Measurements from ENCODE around the gene GNG12.

GNG12 gene

DNA sequence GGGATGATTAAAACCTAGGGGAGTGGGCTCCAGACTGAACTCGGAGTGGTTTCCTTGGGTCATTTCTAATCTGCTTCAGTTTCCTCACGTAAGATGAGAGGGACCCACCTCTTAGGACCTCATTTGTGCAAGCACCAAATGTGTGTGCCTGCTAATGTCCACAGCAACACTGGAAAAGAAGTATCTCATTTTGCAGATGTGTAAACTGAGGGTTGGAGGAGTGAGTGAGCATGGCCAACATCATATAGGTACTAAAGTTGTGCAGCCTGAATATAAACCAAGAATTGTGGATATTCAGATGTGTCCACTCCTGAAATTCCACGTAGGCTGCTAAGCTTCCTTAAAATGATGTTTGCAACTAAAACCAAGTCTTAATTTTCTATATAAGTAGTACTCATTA is 96.5 kb downstream of the GNG12 start:
- no peak overlapping the region for H3K4me3 ChIP-seq (ENCODE audit: low read depth, low read length)
- no peak for DNase-seq (ENCODE audit: low read depth)
- TF ChIP-seq POLR2A (IDR thresholded peaks at IDR 0.05; ENCODE audit: extremely low read depth, insufficient read length) (no peak), MYC (IDR thresholded peaks at IDR 0.05; ENCODE audit: low read depth, low read length) (no peak)
- TF ChIP-seq, protein P1, sequence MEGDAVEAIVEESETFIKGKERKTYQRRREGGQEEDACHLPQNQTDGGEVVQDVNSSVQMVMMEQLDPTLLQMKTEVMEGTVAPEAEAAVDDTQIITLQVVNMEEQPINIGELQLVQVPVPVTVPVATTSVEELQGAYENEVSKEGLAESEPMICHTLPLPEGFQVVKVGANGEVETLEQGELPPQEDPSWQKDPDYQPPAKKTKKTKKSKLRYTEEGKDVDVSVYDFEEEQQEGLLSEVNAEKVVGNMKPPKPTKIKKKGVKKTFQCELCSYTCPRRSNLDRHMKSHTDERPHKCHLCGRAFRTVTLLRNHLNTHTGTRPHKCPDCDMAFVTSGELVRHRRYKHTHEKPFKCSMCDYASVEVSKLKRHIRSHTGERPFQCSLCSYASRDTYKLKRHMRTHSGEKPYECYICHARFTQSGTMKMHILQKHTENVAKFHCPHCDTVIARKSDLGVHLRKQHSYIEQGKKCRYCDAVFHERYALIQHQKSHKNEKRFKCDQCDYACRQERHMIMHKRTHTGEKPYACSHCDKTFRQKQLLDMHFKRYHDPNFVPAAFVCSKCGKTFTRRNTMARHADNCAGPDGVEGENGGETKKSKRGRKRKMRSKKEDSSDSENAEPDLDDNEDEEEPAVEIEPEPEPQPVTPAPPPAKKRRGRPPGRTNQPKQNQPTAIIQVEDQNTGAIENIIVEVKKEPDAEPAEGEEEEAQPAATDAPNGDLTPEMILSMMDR (IDR thresholded peaks at IDR 0.05; ENCODE audit: low read depth, low read length): no peak
- TF ChIP-seq, protein P2, sequence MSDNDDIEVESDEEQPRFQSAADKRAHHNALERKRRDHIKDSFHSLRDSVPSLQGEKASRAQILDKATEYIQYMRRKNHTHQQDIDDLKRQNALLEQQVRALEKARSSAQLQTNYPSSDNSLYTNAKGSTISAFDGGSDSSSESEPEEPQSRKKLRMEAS (IDR thresholded peaks at IDR 0.05; ENCODE audit: low read depth, low read length): no peak

DNA sequence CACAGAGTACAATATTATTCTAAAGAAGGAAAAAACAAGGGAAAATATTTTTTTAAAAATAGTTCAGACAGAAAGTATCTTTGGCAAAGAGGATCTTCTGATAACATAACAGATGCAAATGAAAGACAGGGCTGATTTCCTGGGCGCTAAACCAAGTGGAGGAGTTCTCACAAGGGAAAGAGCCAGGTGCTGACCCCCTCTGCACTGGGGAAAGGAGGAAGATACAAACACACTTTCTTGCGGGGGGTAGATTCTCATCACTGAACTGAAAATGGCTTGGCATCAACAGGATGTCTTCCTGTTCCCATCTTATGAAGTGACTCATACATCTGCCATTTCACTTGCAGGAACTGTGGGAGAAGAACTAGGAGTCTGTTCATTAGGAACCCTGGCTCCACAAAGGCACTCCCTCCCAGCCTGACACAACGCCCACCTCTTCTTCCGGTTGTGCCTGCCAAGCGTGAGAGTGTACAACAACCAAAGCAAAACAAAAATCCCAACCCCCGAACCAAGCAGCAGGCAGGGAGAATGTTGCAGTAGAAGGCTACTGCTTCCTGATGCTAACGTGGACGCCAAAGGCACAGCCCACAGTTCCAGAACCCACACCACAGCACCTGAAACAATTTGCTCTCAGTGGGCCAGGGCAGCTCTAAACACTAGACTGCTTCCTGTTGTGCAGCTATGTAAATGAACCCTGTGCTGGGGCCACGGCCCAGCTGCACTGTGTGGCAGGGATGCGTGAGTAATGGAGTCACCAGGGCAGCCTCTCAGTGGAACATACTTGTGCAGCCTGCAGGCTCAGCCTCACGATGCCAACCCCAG is 97.2 kb downstream of the GNG12 start:
- DNase-seq (ENCODE audit: low read depth): no peak
- no peak overlapping the region for H3K4me3 ChIP-seq (ENCODE audit: low read depth, low read length)
- TF ChIP-seq MYC (IDR thresholded peaks at IDR 0.05; ENCODE audit: low read depth, low read length) (no peak), POLR2A (IDR thresholded peaks at IDR 0.05; ENCODE audit: extremely low read depth, insufficient read length) (no peak)
- TF ChIP-seq, protein P1 (IDR thresholded peaks at IDR 0.05; ENCODE audit: low read depth, low read length): no peak
- TF ChIP-seq, protein P2 (IDR thresholded peaks at IDR 0.05; ENCODE audit: low read depth, low read length): no peak

DNA sequence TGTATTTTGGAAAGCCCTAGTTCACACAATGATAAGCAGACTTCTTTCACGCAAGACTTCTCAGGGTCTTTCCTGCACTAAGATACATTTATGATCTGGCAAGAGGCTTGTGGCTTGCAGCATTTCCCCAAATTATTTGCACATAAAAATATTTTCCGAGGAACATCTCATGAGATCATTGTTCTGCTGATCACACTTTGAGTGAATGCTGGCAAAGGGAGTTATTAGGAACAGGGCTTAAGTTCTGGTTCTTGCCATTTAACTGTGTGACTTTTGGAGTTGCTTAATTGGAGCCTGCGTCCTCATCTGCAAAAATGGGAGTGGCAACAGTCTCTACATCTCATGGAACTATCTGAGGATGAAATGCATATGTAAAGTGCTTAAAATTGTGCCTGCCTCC is 98.1 kb downstream of the GNG12 start:
- no peak overlapping the region for H3K4me3 ChIP-seq (ENCODE audit: low read depth, low read length)
- TF ChIP-seq MYC (IDR thresholded peaks at IDR 0.05; ENCODE audit: low read depth, low read length): no peak
- TF ChIP-seq, protein P2 (IDR thresholded peaks at IDR 0.05; ENCODE audit: low read depth, low read length): no peak
- TF ChIP-seq, protein P1 (IDR thresholded peaks at IDR 0.05; ENCODE audit: low read depth, low read length): no peak
- no peak for TF ChIP-seq POLR2A (IDR thresholded peaks at IDR 0.05; ENCODE audit: extremely low read depth, insufficient read length)
- DNase-seq (ENCODE audit: low read depth): no peak

DNA sequence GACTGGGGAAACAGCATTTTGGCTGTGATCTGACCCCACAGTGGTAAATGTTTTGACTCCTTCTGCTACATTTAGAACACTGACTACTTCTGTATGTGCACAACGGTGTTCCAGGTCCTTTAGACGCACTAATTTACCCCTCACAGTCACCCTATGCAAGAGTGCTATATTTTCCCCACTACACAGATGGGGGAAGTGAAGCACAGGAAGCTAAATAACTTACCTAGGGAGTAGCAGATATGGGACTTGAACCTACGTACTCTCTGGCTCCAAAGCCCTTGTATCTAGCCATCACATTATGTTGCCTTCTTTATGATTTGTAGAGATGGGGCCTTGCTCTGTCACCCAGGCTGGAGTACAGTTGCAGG is 99.0 kb downstream of the GNG12 start:
- no peak overlapping the region for H3K4me3 ChIP-seq (ENCODE audit: low read depth, low read length)
- DNase-seq (ENCODE audit: low read depth): no peak
- TF ChIP-seq POLR2A (IDR thresholded peaks at IDR 0.05; ENCODE audit: extremely low read depth, insufficient read length) (no peak), MYC (IDR thresholded peaks at IDR 0.05; ENCODE audit: low read depth, low read length) (no peak)
- TF ChIP-seq, protein P1 (IDR thresholded peaks at IDR 0.05; ENCODE audit: low read depth, low read length): no peak
- TF ChIP-seq, protein P2 (IDR thresholded peaks at IDR 0.05; ENCODE audit: low read depth, low read length): no peak

DNA sequence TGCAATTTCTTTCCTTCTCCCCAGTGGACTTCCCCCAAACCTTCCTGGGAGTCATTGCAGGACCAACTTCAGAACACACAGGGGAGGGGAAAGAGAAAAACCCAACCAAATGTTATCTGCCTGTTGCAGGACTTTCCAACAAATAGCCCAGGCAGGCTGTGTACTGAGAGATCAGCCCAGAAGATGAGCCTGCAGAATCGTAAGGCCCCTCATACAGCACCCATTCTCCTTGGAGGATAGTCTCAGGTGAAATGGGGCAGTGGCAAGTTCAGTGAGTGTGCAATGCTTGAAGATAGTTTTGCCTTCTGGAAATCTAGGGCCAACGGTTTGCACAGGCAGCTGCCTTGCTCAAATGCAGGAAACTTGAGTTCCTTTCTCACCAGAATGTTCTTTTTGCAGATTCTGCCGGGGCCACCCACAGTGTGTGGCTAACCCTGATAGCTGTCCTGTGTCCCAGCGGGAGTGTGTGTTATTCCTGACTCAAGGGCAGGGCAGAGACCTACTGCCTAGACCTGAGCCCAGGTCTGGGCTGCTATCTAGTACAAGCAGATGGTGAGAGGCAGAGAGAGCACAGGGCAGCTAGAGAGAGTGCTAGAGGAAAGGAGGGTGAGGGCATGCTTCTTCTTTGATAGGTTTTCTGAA is 99.5 kb downstream of the GNG12 start:
- DNase-seq (ENCODE audit: low read depth): no peak
- TF ChIP-seq, protein P1 (IDR thresholded peaks at IDR 0.05; ENCODE audit: low read depth, low read length): no peak
- TF ChIP-seq MYC (IDR thresholded peaks at IDR 0.05; ENCODE audit: low read depth, low read length) (no peak), POLR2A (IDR thresholded peaks at IDR 0.05; ENCODE audit: extremely low read depth, insufficient read length) (no peak)
- TF ChIP-seq, protein P2 (IDR thresholded peaks at IDR 0.05; ENCODE audit: low read depth, low read length): no peak
- no peak overlapping the region for H3K4me3 ChIP-seq (ENCODE audit: low read depth, low read length)

Data from NB4 (cell line).